DOHH2 (cell line): ENCODE measurements around the gene SPN.
"Not testable (repeated sequence)": the region's sequence is repeated elsewhere in the genome, so short reads cannot be mapped to it uniquely, and the experiment has no call there.

ENCODE experiments used
- CTCF ChIP-seq: fragments of 200-600 bp; sonication (generic); IDR thresholded peaks from one replicate; pipeline ENCODE4 v1.5.1; 2014; ENCODE audit warnings: antibody characterized with exemption, mild to moderate bottlenecking, low read depth, low read length; ENCODE audit not compliant: poor library complexity, severe bottlenecking
- EZH2phosphoT487 ChIP-seq: fragments of 200-600 bp; sonication (generic); IDR thresholded peaks from 2 replicates; pipeline ENCODE4 v1.6.1; 2017; ENCODE audit warnings: borderline replicate concordance, mild to moderate bottlenecking, antibody characterized with exemption, low read length, moderate library complexity, mixed read lengths

DNA sequence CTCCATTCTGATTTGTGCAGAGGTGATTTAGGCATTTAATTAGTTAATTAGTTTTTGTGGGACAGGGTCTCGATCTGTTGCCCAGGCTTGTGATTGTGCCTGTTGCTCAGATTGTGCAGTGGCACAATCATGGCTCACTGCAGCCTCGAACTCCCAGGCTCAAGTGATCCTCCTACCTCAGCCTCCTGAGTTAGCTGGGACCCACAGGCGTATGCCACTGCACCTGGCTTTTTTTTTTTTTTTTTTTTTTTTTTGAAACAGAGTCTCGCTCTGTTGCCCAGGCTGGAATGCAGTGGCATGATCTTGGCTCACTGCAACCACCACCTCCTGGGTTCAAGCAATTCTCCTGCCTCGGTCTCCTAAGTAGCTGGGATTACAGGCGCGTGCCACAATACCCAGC lies 9.2 kb upstream of the SPN start:
- TF ChIP-seq CTCF, EZH2phosphoT487: not testable (repeated sequence)
